Measurements from ENCODE around the gene SEMA3C. TPM values are rescaled to one million over a fixed set of nuclear protein-coding genes. Genes with fewer than 3 reads are reported as not detected.

The SEMA3C gene
- total RNA-seq, 2 donors from 2014 or later, result 0.09 to 0.15 TPM

DNA sequence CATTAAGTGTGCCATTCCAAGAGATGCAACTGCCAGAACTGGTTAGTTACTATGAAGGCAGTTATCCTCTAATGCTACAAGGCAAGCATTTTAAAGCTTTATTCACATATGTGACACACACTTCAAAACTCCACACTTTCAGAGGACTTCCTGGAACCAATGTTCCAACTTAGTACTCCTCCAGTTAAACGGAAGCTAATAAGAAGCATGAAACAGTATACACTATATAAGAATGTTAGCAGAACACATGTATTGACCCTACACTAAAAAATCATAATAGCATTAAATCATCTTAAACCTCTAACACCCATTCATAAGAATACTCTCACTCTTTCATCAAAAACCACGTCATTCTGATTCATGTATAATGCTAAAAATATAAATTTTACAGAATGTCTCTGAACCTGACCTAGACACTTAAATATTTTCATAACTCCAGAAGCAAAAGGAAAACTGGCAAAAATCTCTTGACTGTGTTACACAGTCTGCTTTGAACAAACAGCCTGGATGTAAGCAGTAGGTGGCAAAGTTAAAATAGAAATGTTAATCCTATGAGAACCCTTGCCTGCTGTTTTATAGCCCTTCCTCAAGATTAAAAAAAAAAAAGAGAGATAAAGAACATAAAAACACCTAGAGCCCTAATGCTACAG lies 135.0 kb downstream of the SEMA3C start:
- H3K9me3 Mint-ChIP-seq, result no peaks in the 10 kb centered on the region
- H3K9ac ChIP-seq (ENCODE audit: extremely low read depth, low read length, poor library complexity, severe bottlenecking), result no peak overlapping the region
- H3K36me3 ChIP-seq (ENCODE audit: control insufficient read depth, insufficient read depth, low read length), result no peaks in the 10 kb centered on the region
- H3K27ac ChIP-seq (ENCODE audit: low read depth, low read length), result peak overlapping the region; percentile 81
- no peaks in the 10 kb centered on the region for H3K36me3 Mint-ChIP-seq (ENCODE audit: low read depth)
- no peak overlapping the region for H3K4me3 Mint-ChIP-seq
- H3K27me3 Mint-ChIP-seq (ENCODE audit: insufficient read depth), result peaks cover 3% of the 10 kb centered on the region
- peaks cover 11% of the 10 kb centered on the region for H3K4me1 Mint-ChIP-seq
- no peak overlapping the region for H3K4me3 ChIP-seq (ENCODE audit: low read length)
- H3K9me3 ChIP-seq (ENCODE audit: control insufficient read depth, low read length), result no peaks in the 10 kb centered on the region
- no peak overlapping the region for H3K27ac Mint-ChIP-seq
- 92% methylated on average over 2 of the region's 2 CpGs; no CpG with 5 or more reads in 1 of the 2 experiments for WGBS, 2 experiments (ENCODE audit: insufficient coverage in 1 of 2, insufficient read length in 1 of 2)
- TF ChIP-seq, protein P1, sequence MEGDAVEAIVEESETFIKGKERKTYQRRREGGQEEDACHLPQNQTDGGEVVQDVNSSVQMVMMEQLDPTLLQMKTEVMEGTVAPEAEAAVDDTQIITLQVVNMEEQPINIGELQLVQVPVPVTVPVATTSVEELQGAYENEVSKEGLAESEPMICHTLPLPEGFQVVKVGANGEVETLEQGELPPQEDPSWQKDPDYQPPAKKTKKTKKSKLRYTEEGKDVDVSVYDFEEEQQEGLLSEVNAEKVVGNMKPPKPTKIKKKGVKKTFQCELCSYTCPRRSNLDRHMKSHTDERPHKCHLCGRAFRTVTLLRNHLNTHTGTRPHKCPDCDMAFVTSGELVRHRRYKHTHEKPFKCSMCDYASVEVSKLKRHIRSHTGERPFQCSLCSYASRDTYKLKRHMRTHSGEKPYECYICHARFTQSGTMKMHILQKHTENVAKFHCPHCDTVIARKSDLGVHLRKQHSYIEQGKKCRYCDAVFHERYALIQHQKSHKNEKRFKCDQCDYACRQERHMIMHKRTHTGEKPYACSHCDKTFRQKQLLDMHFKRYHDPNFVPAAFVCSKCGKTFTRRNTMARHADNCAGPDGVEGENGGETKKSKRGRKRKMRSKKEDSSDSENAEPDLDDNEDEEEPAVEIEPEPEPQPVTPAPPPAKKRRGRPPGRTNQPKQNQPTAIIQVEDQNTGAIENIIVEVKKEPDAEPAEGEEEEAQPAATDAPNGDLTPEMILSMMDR (conservative IDR thresholded peaks at IDR 0.05), result no peak
- DNase-seq, result no peak
- H3K4me1 ChIP-seq (ENCODE audit: control insufficient read depth, insufficient read depth, low read length), result peaks cover 10% of the 10 kb centered on the region
- H3K27me3 ChIP-seq (ENCODE audit: control insufficient read depth, insufficient read depth, low read length, poor library complexity, severe bottlenecking), result no peaks in the 10 kb centered on the region

DNA sequence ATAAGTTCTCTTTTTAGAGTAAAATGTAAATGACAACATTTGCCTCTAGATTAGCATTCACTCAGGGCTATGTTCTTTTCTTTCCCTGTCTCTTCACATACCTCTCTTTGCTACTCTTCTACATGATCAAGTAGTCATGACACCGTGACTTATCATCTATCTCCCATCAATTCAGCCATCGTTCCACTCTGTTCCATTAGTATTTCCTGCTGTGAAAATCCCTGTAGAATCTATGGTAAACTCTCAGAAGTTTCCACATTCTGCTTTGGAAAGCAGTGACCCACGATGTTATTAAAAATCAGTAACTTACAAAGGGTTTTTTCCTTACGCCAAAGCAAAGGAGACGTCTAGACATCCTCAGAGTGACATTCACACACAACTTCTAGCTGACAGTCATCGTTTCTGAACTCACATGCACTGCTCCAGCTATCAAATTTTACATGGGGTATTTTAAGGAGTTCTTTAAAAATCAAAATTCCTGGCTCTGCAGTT lies 135.6 kb downstream of the SEMA3C start:
- Mint-ChIP-seq H3K4me3 (no peak overlapping the region), H3K4me1 (peaks cover 11% of the 10 kb centered on the region), H3K27me3 (ENCODE audit: insufficient read depth) (peaks cover 9% of the 10 kb centered on the region), H3K9me3 (no peaks in the 10 kb centered on the region), H3K27ac (no peak overlapping the region), H3K36me3 (ENCODE audit: low read depth) (no peaks in the 10 kb centered on the region)
- H3K4me1 ChIP-seq (ENCODE audit: control insufficient read depth, insufficient read depth, low read length), result peaks cover 10% of the 10 kb centered on the region
- DNase-seq, result no peak
- H3K36me3 ChIP-seq (ENCODE audit: control insufficient read depth, insufficient read depth, low read length), result no peaks in the 10 kb centered on the region
- no peak overlapping the region for H3K4me3 ChIP-seq (ENCODE audit: low read length)
- H3K9me3 ChIP-seq (ENCODE audit: control insufficient read depth, low read length), result no peaks in the 10 kb centered on the region
- WGBS, 2 experiments (ENCODE audit: insufficient coverage in 1 of 2, insufficient read length in 1 of 2), result 63 to 91% methylated on average over 3 to 6 of the region's 6 CpGs
- TF ChIP-seq, protein P1 (conservative IDR thresholded peaks at IDR 0.05), result no peak
- no peak overlapping the region for H3K9ac ChIP-seq (ENCODE audit: extremely low read depth, low read length, poor library complexity, severe bottlenecking)
- peak overlapping the region; percentile 81 for H3K27ac ChIP-seq (ENCODE audit: low read depth, low read length)
- no peaks in the 10 kb centered on the region for H3K27me3 ChIP-seq (ENCODE audit: control insufficient read depth, insufficient read depth, low read length, poor library complexity, severe bottlenecking)

DNA sequence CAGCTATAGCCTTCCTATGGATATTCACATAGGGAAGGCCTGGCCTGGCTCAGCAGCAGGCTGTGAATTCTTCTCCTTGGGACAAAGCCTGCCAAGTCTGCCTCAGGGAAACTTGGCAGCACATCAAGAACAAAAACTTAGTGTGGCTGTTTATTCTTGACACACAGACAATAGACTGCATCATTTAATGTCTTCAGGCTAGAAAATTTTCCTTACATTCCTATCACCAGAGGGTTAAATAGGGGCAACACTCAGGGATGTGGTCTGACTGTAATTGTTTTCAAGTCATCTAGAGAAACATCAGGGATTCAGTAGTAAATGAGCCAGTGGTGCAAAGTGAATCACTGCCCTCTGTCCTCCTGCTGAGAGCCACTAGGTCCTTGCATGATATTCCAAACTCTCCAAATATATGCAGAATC lies 137.3 kb downstream of the SEMA3C start:
- Mint-ChIP-seq H3K4me1 (peaks cover 11% of the 10 kb centered on the region), H3K27me3 (ENCODE audit: insufficient read depth) (peaks cover 9% of the 10 kb centered on the region), H3K27ac (no peak overlapping the region), H3K9me3 (no peaks in the 10 kb centered on the region), H3K36me3 (ENCODE audit: low read depth) (no peaks in the 10 kb centered on the region), H3K4me3 (no peak overlapping the region)
- peak overlapping the region; percentile 95 for H3K27ac ChIP-seq (ENCODE audit: low read depth, low read length)
- H3K4me1 ChIP-seq (ENCODE audit: control insufficient read depth, insufficient read depth, low read length), result peaks cover 10% of the 10 kb centered on the region
- TF ChIP-seq, protein P1 (conservative IDR thresholded peaks at IDR 0.05), result no peak
- H3K9ac ChIP-seq (ENCODE audit: extremely low read depth, low read length, poor library complexity, severe bottlenecking), result no peak overlapping the region
- no peaks in the 10 kb centered on the region for H3K9me3 ChIP-seq (ENCODE audit: control insufficient read depth, low read length)
- H3K27me3 ChIP-seq (ENCODE audit: control insufficient read depth, insufficient read depth, low read length, poor library complexity, severe bottlenecking), result no peaks in the 10 kb centered on the region
- peak; percentile 54 for DNase-seq
- no peak overlapping the region for H3K4me3 ChIP-seq (ENCODE audit: low read length)
- H3K36me3 ChIP-seq (ENCODE audit: control insufficient read depth, insufficient read depth, low read length), result no peaks in the 10 kb centered on the region
